Measurements from ENCODE around the gene CSNK2A1. TPM values are rescaled to one million over a fixed set of nuclear protein-coding genes. Genes with fewer than 3 reads are reported as not detected.
A peak's percentile ranks its signal among the peaks of the same experiment; 100 is the strongest.
"Not testable (repeated sequence)": the region's sequence is repeated elsewhere in the genome, so short reads cannot be mapped to it uniquely, and the experiment has no call there.

Gene CSNK2A1
- total and polyA plus RNA-seq, 2 donors (not counting 3 experiments of a cell fraction or from before 2014, with no cell fraction given) = 68.4 to 142 TPM

DNA sequence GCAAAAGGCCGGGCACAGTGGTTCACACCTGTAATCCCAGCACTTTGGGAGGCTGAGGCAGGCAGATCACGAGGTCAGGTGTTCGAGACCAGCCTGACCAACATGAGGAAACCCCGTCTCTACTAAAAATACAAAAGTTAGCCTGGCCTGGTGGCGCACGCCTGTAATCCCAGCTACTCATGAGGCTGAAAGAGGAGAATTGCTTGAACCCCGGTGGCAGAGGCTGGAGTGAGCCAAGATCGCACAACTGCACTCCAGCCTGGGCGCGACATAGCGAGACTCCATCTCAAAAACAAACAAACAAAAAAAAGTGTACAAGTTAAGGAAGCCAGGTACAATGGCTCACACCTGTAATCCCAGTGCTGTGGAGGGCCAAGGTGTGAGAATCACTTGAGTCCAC, 91.6 kb downstream of the CSNK2A1 start:
- H3K9me3 ChIP-seq (replicated peaks; ENCODE audit: control insufficient read depth, insufficient read depth, low read length); dilution Hi-C loops (cut with MboI; ENCODE audit: extremely low pct_ligation_motif_present, low sequenced_read_pairs); POLR2A ChIA-PET: not testable (repeated sequence)

DNA sequence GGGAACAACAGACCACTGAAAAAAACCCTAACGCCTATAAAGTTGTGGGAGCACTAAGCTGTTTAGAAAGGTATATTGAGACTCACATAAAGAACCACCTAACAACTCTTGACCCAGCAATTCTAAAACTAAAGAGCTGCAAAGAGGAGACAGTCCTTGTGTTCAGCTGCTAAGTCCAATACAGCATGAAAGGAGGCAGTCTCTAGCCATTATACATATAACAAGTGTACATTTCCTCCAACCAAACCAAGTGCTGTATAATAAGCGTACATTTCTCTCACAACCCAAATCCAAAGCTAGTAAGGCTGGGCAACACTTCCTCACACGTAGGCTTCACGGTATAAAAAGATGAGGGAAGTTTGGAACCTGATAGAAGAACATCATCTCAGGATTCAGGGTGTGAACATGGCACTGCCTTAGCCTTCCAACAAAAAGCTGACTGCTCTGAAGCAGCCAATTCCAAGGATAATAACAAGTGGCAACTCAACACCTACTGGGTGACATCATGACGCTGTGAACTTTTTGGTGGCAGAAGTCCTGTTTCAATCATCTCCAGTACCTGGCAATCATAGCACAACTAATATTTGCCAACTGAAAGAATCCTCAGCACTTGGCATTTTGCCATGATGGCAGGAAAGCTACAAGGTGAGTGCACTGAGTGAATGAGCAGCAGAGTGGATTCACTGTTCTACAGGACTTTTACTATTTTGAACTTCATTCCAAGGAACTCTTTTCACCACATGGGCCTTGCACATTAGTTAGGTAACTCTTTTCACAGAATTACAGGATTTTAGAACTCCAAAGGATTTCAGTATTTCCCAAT, 97.9 kb downstream of the CSNK2A1 start:
- ChIA-PET POLR2A (no interaction called here), CTCF (interaction anchor here (1.0 to 2.2 kb wide), 5 partner anchors 13 to 34 kb away, joined by 3 to 15 read pairs (median 5); no protein-coding TSS in a partner anchor)
- no peak for TF ChIP-seq GATA2 (IDR thresholded peaks at IDR 0.05; ENCODE audit: insufficient read depth, insufficient read length, low read depth, low read length)
- TF ChIP-seq, protein P1, sequence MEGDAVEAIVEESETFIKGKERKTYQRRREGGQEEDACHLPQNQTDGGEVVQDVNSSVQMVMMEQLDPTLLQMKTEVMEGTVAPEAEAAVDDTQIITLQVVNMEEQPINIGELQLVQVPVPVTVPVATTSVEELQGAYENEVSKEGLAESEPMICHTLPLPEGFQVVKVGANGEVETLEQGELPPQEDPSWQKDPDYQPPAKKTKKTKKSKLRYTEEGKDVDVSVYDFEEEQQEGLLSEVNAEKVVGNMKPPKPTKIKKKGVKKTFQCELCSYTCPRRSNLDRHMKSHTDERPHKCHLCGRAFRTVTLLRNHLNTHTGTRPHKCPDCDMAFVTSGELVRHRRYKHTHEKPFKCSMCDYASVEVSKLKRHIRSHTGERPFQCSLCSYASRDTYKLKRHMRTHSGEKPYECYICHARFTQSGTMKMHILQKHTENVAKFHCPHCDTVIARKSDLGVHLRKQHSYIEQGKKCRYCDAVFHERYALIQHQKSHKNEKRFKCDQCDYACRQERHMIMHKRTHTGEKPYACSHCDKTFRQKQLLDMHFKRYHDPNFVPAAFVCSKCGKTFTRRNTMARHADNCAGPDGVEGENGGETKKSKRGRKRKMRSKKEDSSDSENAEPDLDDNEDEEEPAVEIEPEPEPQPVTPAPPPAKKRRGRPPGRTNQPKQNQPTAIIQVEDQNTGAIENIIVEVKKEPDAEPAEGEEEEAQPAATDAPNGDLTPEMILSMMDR (IDR thresholded peaks at IDR 0.05; ENCODE audit: extremely low read depth in 1 of 2, insufficient read depth in 1 of 2, low read depth in 1 of 2, low read length in 2 of 2) = no peak
- TF ChIP-seq EZH2 (IDR thresholded peaks at IDR 0.05; ENCODE audit: borderline replicate concordance, low read depth, low read length, severe bottlenecking) = no peak
- TF ChIP-seq FOS (IDR thresholded peaks at IDR 0.05; ENCODE audit: borderline replicate concordance, insufficient read depth, low read length) = no peak
- TF ChIP-seq JUN (IDR thresholded peaks at IDR 0.05; ENCODE audit: borderline replicate concordance, insufficient read depth, insufficient read length, low read depth) = no peak
- TF ChIP-seq POLR2AphosphoS5 (IDR thresholded peaks at IDR 0.05; ENCODE audit: insufficient read depth, low read depth, low read length) = no peak
- no peak for TF ChIP-seq POLR2A (IDR thresholded peaks at IDR 0.05; ENCODE audit: low read depth, low read length)
- no peak for TF ChIP-seq MAX (IDR thresholded peaks at IDR 0.05; ENCODE audit: insufficient read depth, insufficient read length)
- no peak for TF ChIP-seq MYC (IDR thresholded peaks at IDR 0.05; ENCODE audit: low read depth, low read length)
- intact Hi-C loops (cut with micrococcal nuclease) = no loop called here
- peak; percentile 47 for FAIRE-seq
- H2AFZ ChIP-seq (ENCODE audit: low read depth, low read length) = no peak overlapping the region
- H3K79me2 ChIP-seq (ENCODE audit: control insufficient read depth, insufficient read depth, low read length) = peaks cover 36% of the 10 kb centered on the region
- H3K4me1 ChIP-seq (ENCODE audit: control insufficient read depth, extremely low read depth, insufficient read depth, low read length) = peaks cover 6% of the 10 kb centered on the region
- BruUV-seq (replicated peaks) = no TSS peak
- no peak overlapping the region for H3K4me2 ChIP-seq (ENCODE audit: insufficient read depth, low read length)
- no peak overlapping the region for H3K27ac ChIP-seq (ENCODE audit: insufficient read depth, low read depth, low read length)
- H3K9me3 ChIP-seq (replicated peaks; ENCODE audit: control insufficient read depth, insufficient read depth, low read length) = no peaks in the 10 kb centered on the region
- H3K27me3 ChIP-seq (ENCODE audit: control insufficient read depth in 2 of 2, insufficient read depth in 2 of 2, low read length in 2 of 2) = no peaks in the 10 kb centered on the region
- dilution Hi-C loops (cut with MboI; ENCODE audit: extremely low pct_ligation_motif_present, low sequenced_read_pairs) = no loop called here
- H4K20me1 ChIP-seq (replicated peaks; ENCODE audit: control insufficient read depth, extremely low read depth, insufficient read depth, low read length) = no peaks in the 10 kb centered on the region
- no peak overlapping the region for H3K9ac ChIP-seq (replicated peaks; ENCODE audit: extremely low read depth, insufficient read depth, low read length)
- no peak overlapping the region for H3K4me3 ChIP-seq (replicated peaks in 1 of 3; ENCODE audit: insufficient read depth in 1 of 3, low read depth in 1 of 3, low read length in 3 of 3)
- H3K9me1 ChIP-seq (replicated peaks; ENCODE audit: control insufficient read depth, extremely low read depth, insufficient read depth, low read length) = no peaks in the 10 kb centered on the region
- H3K36me3 ChIP-seq (ENCODE audit: control insufficient read depth in 2 of 2, extremely low read depth in 1 of 2, insufficient read depth in 2 of 2, low read length in 2 of 2) = peaks cover 13 to 19% of the 10 kb centered on the region in 2 experiments
- no peak for DNase-seq (ENCODE audit: low read depth, low spot score)

More for the DNA sequence above, 91.6 kb downstream of the CSNK2A1 start:
- H3K36me3 ChIP-seq (ENCODE audit: control insufficient read depth in 2 of 2, extremely low read depth in 1 of 2, insufficient read depth in 2 of 2, low read length in 2 of 2); H3K27me3 ChIP-seq (ENCODE audit: control insufficient read depth in 2 of 2, insufficient read depth in 2 of 2, low read length in 2 of 2); intact Hi-C loops (cut with micrococcal nuclease); H3K4me1 ChIP-seq (ENCODE audit: control insufficient read depth, extremely low read depth, insufficient read depth, low read length); H3K9ac ChIP-seq (replicated peaks; ENCODE audit: extremely low read depth, insufficient read depth, low read length); DNase-seq (ENCODE audit: low read depth, low spot score); H3K4me2 ChIP-seq (ENCODE audit: insufficient read depth, low read length); FAIRE-seq; H3K27ac ChIP-seq (ENCODE audit: insufficient read depth, low read depth, low read length); H3K4me3 ChIP-seq (replicated peaks in 1 of 3; ENCODE audit: insufficient read depth in 1 of 3, low read depth in 1 of 3, low read length in 3 of 3); H4K20me1 ChIP-seq (replicated peaks; ENCODE audit: control insufficient read depth, extremely low read depth, insufficient read depth, low read length); CTCF ChIA-PET; BruUV-seq (replicated peaks); H3K9me1 ChIP-seq (replicated peaks; ENCODE audit: control insufficient read depth, extremely low read depth, insufficient read depth, low read length); H2AFZ ChIP-seq (ENCODE audit: low read depth, low read length): not testable (repeated sequence)
- H3K79me2 ChIP-seq (ENCODE audit: control insufficient read depth, insufficient read depth, low read length) = peaks cover 65% of the 10 kb centered on the region

Measured in endothelial cell of umbilical vein (primary cell).